GM12801 (cell line): ENCODE results near the gene CLSTN2.

ENCODE experiments used
- CTCF ChIP-seq: IDR thresholded peaks from one replicate; pipeline ENCODE4 v1.5.1; 2011; ENCODE audit warnings: control low read depth; ENCODE audit not compliant: insufficient read length; ENCODE audit errors: extremely low read depth

The CLSTN2 gene

DNA sequence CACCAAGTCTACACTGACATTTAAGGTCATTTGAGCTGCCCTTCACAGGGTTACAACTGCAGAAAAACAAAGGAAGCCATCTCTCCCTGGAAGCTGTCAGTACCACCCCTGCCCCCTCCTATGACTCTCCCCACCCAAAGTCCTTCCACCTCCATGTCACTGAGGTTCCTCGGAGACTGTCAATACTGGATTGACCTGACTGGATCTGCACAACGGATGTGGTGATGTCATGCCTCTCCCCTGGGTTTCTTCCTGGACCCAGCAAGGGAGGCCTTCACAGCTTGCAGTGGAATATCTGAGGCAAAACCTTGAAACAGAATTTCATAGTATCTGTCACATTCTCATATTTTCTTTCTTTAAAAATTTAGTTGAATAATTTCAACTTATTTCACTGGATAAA is 153.5 kb downstream of the CLSTN2 start:
- no peak for TF ChIP-seq CTCF

- no peak for TF ChIP-seq CTCF
Measured at GRCh38 chr3:140089403-140090072, 154.6 kb downstream of the CLSTN2 start.

DNA sequence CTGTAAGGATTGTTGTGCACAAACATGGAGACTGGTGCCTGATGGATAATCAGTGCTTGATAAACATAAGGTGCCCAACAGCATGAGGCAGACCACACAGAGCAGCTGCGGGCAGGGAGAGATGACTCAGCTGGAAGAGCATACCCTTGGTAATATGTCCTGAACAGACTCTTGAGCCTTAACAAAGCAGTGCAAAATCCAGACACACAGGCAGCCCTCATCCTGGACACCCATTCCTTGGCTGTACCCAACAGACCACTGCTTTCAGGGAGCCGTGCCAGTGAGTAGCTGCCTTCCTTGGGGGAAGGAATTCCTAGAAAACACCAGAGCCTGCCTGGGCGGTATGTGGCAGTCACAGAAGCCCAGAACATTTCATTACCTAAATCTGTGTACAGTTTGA is 156.2 kb downstream of the CLSTN2 start:
- TF ChIP-seq CTCF, result no peak

GRCh38 chr3:140092848-140093536 is 158.0 kb downstream of the CLSTN2 start:
- TF ChIP-seq CTCF, result no peak

- TF ChIP-seq CTCF, result no peak
Measured at GRCh38 chr3:140093742-140094141, 158.8 kb downstream of the CLSTN2 start.

GRCh38 chr3:140094487-140094886 is 159.5 kb downstream of the CLSTN2 start:
- no peak for TF ChIP-seq CTCF

GRCh38 chr3:140096037-140096436 is 161.1 kb downstream of the CLSTN2 start:
- TF ChIP-seq CTCF, result no peak
